PC-9 (cell line): ENCODE measurements around the gene ACAP2.

Experiments
- CTCF ChIP-seq: fragments of 200-600 bp; sonication (generic); conservative IDR thresholded peaks from 2 replicates; pipeline ENCODE4 v1.6.1; 2017; ENCODE audit warnings: mixed run types, antibody characterized with exemption, mild to moderate bottlenecking, moderate library complexity
- EZH2 ChIP-seq: fragments of 200-600 bp; sonication (generic); IDR thresholded peaks from 2 replicates; pipeline ENCODE4 v1.8.0; 2017; ENCODE audit warnings: antibody characterized with exemption, low read depth

GRCh38 chr3:195356151-195357086, 86.4 kb downstream of the ACAP2 start:
- TF ChIP-seq CTCF = no peak
- no peak for TF ChIP-seq EZH2
